Frontal cortex (tissue), 4 donors: Measurements from ENCODE around the gene ANAPC5. TPM values are rescaled to one million over a fixed set of nuclear protein-coding genes. Genes with fewer than 3 reads are reported as not detected.

Experiments used
- DNase-seq, 2 donors: peaks; one replicate each; pipeline ENCODE4 v3.0.0; 2012; ENCODE audit warnings: low spot score in 2 of 2
- FAIRE-seq: peaks from 2 replicates; lab custom pipeline; 2012; peaks lifted over from hg19 to GRCh38; lab: Jason Lieb, UNC
- total RNA-seq: library from RNA; depleted of rRNA; stranded (reverse); fragments of >200 nt; gene quantifications from one replicate; pipeline ENCODE4 v1.2.3, GENCODE V29; 2014
- donor health status: control.
- donor health status: control.
- donor health status: control.

ANAPC5 gene
- total RNA-seq, 1 donor from 2014 or later: 142 TPM

DNA sequence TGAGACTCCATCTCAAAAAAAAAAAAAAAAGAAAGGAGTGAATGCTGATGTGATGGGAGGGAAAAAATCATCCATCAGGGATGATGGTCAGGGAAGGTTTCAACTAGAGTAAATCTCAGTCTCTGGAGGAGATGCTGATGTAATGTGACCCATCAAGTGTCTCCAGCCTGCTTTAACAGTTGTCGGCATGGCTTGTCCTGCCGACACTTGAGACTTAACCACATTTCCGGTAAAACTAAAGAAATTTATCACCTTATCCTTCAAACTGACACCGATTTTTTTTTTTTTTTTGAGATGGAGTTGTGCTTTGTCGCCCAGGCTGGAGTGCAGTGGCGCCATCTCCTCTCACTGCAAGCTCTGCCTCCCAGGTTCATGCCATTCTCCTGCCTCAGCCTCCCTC is 21.5 kb upstream of the ANAPC5 start:
- no peak for FAIRE-seq
- DNase-seq: no peak

DNA sequence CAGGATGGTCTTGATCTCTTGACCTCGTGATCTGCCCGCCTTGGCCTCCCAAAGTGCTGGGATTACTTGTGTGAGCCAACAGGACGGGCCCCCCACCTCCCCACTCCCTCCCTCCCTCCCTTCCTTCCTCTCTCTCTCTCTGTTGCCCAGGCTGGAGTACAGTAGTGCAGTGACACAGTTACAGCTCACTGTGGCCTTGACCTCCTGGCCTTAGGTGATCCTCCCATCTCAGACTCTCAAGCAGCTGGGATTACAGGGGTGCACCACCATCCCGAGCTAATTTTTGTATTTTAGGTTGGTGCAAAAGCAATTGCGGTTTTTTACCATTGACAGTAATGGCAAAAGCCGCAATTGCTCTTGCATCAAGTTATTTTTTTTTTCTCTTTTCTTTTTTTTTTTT is 19.2 kb upstream of the ANAPC5 start:
- FAIRE-seq (no peak), DNase-seq (no peak)

DNA sequence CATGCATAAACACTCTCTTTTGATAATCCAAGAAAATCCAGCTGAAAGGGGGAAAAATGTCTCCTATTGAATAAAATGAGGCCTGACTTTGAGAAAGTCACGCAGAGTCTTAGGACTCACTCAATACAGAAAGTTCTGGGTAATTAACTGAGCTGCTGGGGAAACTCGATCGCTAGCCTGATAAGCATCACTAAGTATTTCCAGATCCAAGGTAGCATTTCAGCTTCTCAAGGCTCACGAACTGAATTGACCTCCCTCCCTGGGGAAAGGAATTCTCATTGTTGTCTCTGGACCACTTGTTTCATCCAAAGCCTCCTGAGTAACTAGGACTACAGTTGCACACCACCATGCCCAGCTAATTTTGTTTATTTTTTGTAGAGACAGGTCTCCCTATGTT is 13.8 kb upstream of the ANAPC5 start:
- no peak for FAIRE-seq

DNA sequence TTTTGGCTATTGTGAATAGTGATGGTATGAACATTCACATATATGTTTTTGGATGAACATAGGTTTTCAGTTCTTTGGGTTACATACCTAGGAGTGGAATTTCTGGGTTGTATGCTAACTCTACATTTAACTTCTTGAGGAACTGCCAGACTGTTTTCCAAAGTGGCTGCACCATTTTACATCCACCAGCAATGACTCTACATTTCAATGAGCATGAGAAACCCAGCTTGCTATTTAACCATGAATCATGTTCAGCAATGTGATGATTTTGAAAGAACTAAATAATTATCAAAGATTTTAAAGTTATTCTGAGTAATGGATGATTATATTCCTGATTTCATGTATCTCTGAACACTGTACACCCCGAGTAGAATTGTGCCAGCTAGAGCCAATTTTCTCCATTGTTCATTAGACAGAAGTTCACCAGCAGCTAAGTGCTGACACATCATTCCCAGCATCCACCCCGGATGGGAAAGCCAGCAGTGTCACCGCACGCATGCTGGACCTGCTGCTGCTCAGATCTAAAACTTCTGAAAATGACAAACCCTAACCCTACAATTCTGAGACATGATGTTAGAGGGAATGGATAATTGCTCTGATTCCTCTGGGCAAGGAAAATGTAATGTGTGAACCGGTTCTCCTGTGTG is 13.3 kb upstream of the ANAPC5 start:
- DNase-seq (no peak), FAIRE-seq (no peak)

More for the DNA sequence above, 13.8 kb upstream of the ANAPC5 start:
- no peak for DNase-seq

DNA sequence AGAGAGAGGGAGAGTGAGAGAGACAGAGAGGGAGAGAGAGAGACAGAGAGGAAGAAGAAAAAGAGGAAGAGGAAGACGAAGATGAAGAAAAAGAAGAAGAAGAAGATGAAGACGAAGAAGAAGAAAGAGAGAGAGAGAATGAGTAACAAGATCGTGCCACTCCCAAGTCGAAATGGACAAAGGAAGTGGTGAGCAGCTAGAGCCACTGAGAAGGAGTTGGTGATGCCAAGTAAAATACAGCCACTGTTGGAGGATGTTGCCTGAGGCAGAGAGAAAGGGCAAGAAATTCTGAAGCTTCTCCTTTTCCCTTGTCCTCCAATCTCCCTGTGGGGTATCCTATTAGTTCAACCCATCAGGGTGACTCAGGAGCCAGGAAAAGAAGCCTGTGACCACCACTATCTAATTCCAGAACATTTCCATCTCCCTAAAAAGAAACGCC is 12.5 kb upstream of the ANAPC5 start:
- FAIRE-seq (no peak), DNase-seq (no peak)

DNA sequence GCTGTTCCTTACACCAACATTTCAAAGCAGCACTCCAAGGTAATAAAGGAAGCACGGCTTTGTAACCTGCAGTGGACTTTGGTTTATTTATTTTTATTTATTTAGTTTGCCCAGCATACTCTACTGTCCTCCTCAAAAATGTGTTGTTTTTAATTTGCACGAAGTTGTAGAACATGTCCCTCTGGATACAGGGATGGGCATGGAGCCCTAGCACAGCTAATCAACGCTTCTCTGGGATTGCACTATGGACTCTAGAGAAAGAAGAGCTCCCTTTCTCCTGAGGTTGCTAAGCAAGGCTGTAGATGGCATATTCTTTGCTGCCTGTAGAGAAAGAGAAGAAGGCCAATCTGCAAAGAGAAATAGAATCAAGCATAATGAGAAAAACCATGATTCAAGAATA is 5.9 kb upstream of the ANAPC5 start:
- FAIRE-seq (no peak), DNase-seq (no peak)

DNA sequence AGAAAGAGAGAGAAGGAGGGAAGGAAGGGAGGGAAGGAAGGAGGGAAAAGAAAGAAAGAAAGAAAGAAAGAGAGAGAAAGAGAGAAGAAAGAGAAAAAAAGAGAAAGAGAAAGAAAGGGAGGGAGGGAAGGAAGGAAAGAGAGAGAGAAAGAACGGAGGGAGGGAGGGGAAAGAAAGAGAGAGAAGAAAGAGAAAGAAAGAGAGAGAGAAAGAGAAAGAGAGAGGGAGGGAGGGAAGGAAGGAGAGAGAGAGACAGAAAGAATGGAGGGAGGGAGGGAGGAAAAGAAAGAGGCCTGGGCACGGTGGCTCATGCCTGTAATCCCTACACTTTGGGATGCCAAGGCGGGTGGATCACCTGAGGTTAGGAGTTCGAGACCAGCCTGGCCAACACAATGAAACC is 5.1 kb upstream of the ANAPC5 start:
- no peak for FAIRE-seq
- no peak for DNase-seq

DNA sequence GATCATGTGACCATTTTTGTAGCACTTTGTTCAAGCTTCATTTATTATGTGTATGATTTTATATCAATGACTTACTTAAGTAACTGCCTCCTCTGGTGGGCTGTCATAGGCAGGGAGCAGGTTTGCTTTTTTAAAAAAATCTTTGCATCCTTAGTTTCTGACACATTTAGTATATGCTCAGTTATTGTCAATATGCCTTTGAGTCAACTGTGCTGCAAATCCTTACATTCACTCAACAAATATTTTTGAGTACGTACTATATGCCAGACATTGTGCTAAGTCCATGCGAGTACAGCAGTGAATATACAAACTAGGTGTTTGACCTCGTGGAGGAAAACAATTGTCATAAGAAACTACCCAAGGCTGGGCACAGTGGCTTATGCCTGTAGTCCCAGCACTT is 4.4 kb upstream of the ANAPC5 start:
- no peak for FAIRE-seq

DNA sequence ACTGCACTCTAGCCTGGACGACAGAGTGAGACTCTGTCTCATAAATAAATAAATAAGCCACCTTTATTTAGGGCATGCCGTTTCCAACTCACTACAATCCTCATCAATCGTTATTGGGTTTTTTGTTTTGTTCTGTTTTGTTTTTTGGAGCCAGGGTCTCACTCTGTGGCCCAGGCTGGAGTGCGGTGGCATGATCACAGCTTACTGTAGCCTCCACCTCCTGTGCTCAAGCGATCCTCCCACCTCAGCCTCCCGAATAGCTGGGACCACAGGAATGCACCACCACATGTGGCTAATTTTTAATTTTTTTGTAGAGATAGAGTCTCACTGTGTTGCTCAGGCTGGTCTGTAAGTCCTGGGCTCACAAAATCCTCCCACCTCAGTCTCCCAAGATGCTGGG is 3.6 kb upstream of the ANAPC5 start:
- FAIRE-seq: no peak
- DNase-seq: no peak

More for the DNA sequence above, 4.4 kb upstream of the ANAPC5 start:
- DNase-seq: no peak

DNA sequence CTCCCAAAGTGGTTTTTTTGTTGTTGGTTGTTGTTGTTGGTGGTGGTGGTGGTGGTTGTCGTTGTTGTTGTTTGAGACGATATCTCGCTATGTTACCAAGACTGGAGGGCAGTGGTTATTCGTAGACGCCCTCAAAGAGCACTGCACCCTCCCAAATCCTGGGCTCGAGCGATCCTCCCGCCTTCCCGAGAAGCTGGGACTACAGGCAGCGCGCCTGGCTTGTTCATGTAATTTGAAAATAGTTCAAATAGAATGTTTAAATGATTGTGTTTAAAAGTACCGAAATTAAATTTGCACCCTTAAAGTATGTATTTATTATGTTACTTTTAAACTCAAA is 439 bp upstream of the ANAPC5 start:
- no peak for DNase-seq

DNA sequence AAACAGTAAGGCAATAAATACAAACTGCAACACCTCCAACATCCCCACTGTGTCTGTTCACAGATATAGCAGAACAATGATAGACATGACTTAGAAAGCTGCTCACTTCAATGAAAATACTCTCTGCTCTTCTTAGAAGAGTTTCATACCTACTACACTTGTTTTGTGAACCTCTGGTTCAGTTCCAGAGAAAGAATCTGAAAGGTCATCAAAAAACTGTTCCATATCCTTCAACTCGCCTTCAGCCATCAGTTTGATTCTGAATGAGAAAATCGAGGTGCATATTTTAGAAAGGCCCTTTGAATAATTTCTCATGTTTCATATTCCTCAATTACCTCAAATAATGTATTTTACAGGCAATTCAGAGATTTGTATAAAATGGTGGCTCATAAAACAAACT is 5.5 kb downstream of the ANAPC5 start:
- no peak for FAIRE-seq

More for the DNA sequence above, 439 bp upstream of the ANAPC5 start:
- no peak for FAIRE-seq

DNA sequence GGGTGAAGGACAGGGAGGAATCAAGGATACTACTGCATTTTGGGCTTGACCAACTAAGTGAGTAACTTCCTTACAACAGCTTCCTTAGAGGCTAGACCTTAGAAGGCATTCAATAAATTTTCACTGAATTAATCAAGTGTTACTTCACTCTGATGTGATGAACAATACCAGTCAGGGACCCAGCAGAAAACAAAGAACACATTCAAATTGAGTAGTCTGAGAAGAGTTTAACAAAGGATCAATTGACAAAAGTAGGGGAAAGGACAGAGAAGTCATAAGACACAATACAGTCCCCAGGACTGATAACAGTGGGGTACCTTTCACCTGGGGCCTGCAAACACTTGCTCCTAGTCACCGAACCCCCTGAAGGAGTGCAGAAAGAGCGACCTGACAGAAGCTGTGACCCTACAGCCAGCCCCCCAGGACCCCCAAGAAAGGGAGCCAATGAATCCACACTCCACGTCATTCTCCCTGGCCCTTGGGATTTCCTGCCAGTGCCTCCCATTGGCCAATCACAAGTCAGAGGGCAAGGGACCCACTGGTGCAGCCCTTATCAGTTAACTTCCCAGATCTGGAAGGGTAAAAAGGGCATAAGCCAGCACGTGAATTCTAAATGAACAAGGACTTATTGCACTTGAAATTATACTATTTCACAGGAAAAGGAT is 6.9 kb downstream of the ANAPC5 start:
- DNase-seq (peak in 1 of 2 donors; percentile 41), FAIRE-seq (peak; percentile 42)

More for the DNA sequence above, 5.5 kb downstream of the ANAPC5 start:
- DNase-seq: no peak

DNA sequence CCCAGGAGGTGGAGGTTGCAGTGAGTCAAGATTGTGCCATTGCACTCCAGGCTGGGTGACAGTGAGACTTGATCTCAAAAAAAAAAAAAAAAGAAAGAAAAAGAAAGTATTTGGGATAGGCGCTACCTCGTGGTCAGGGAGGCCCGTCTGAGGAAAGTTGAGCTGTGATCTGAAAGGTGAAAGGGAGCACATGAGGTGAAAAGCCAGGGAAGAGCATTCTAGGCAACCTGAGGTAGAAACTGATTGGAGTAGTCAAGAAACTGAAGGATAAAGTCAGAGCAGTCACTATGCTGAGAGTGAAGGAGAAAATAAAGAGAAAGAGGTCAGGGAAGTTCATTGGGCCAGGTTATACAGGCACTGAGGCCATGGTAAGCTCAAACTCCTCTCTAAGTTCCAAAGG is 7.7 kb downstream of the ANAPC5 start:
- FAIRE-seq (no peak), DNase-seq (no peak)

DNA sequence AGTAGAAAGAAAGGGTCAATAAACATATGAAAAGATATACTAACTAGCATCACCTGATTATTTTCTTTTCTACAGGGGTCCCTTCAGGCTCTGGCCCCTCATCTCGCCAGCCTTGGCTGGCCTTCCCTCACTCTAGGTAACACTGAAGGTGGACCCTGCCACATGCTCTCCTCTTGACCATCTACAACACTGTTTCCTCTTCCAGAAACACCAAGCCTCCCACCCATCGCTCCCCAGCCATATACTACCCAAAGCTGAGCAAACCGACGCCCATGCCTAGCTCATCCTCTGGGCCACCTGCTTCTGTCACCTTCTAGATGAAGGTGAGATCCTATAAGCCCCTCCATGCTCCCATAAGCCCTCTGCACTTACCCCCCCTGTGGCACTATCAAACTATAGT is 14.8 kb downstream of the ANAPC5 start:
- FAIRE-seq (no peak), DNase-seq (no peak)

DNA sequence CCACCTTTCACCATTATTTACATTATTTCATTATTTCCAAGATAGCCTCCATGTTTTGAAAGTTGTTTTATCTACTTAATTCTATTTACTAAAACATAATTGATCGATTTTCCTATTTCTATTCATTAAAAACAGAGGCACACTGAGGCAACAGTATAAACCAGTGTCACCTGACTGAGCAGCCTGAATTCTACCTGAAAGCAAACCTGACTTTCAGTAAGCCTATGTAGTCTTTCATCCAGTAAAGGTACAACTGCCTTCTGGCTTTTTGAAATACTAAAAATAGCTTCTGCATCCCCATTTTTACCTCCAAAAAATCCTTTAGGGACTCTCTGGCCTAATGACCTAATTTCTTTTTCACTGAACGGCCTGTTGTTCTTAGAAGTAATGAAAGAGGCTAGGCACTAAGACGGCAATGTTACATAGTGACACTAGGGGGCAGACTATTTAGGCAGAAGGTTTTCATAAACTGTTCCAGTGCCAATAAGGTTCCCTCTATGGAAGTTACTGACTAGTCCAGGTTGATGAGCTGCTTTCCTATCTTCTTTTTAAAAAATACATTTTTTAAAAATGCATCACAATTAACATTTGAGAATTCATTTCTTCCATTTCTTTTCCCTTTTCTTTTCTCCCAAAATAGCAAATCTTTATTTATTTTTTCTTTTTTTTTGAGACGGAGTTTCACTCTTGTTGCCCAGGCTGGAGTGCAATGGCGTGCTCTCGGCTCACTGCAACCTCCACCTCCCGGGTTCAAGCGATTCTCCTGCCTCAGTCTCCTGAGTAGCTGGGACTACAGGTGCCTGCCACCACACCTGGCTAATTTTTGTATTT is 17.5 kb downstream of the ANAPC5 start:
- DNase-seq: peak; percentile 35 to 65
- peak; percentile 92 for FAIRE-seq

DNA sequence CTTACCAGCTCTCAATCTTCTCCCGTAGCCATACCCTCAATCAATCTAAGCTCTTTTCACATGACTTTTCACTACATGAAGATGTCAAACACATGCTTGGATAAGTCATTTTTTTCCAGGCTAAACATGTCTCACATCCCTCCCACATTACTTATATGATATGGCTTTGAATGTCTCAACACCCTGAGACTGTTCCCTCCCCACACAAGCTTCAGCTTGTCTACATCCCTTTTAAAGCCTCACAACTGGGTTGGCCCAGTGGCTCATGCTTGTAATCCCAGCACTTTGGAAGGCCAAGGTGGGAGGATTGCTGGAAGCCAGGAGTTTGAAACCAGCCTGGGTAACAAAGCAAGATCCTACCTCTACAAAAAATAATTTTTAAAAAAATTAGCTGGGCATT is 18.5 kb downstream of the ANAPC5 start:
- FAIRE-seq (no peak), DNase-seq (no peak)

DNA sequence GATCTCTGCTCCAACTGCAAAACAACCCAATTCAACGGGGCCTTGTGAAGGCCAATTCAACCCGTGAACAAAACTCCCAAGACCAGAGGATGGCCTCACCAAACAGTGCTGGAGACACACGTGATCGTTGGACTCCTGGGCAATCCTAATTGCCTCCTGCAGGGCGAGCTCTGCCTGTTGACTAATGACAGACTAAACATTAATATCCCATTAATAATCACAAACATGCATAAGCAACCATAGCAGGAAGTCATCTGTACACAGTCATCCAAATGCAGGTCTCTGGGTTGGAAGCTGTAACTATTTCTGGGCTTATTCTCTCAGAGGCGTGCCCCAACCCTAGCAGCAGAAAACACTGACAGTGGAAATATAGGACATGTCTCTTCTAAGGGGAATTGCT is 21.0 kb downstream of the ANAPC5 start:
- DNase-seq: no peak
- no peak for FAIRE-seq

DNA sequence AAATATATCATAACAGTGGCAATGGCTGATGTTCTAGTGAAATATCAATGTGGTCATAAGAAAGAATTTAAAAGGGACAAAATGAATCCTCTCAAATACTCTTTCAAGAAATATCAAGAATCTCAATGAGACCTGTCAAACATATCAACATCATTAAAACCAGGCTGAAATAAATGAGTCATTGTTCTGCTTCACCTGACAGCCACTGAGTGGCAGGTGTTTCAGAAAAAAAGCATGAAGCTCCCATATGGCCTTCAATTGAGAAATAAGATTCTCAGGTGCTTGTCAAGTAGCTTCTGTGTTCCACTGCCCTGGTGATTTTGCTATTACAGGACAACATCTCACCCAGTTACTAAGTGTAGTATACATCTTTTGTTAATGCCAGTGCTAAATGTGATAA is 21.5 kb downstream of the ANAPC5 start:
- DNase-seq (no peak), FAIRE-seq (no peak)

DNA sequence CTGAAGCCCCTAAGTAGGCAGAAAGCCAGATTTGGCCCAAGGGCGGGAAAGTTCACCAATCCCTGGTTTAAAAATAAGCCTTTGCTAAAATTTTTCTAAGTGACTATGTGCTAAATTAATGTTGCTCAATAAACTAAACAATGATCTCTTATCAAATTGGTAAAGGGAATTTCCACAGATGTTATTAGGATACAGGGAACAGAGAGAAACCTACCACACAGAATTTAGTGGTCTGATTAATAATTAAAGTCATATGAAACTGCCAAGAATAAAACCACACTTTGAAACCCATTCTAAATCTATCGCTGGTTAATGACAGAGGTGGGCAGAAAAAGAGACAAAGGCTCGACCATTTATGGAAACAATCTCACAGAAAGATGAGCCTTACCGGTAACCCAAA is 22.0 kb downstream of the ANAPC5 start:
- no peak for FAIRE-seq

DNA sequence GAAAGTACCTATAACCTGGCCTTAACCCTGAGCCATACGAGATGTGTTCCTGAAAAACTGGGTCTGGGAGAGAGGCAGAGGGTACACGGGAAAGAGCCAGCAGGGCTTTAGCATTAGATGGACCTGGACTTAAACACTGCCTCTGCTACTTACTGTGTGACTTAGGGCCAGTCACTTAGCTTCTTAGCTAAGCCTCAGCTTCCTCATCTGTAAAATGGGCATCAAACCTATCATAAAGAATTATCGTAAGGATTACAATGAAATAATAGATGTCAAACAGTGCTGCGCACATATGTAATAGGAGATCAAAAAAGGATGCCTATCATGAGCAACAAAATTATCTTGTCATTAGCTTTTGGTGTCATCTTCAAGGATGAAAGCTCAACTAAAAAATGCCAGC is 23.6 kb downstream of the ANAPC5 start:
- DNase-seq (no peak), FAIRE-seq (no peak)

More for the DNA sequence above, 22.0 kb downstream of the ANAPC5 start:
- no peak for DNase-seq
